Inflammatory macrophage treated with lipopolysaccharide for 4 hours (primary cell): Measurements from ENCODE around the gene NACA2.

ENCODE experiments used
- DNase-seq: peaks from one replicate; pipeline ENCODE4 v3.0.0-alpha.2; 2020

Gene NACA2

GRCh38 chr17:61543786-61544415 lies 47.1 kb downstream of the NACA2 start:
- DNase-seq = no peak

- DNase-seq = no peak
Measured at GRCh38 chr17:61542027-61542426, 49.0 kb downstream of the NACA2 start.

GRCh38 chr17:61540874-61541273 lies 50.1 kb downstream of the NACA2 start:
- DNase-seq = no peak
